ENCODE results near the gene RAB4B.
"Not testable (repeated sequence)": the region's sequence is repeated elsewhere in the genome, so short reads cannot be mapped to it uniquely, and the experiment has no call there.

RAB4B gene

GRCh38 chr19:40836754-40837429 lies 58.8 kb downstream of the RAB4B start:
- no peaks in the 10 kb centered on the region for H3K27me3 ChIP-seq
- no peak for DNase-seq
- H3K36me3 ChIP-seq: no peaks in the 10 kb centered on the region
- no peak for TF ChIP-seq CTCF (IDR thresholded peaks at IDR 0.05)
- intact Hi-C loops (cut with DNase I; ENCODE audit: low total_unique reads): no loop called here
- no peak overlapping the region for H3K4me3 ChIP-seq
- H3K4me1 ChIP-seq: no peaks in the 10 kb centered on the region
- no peak overlapping the region for H3K27ac ChIP-seq
- no peaks in the 10 kb centered on the region for H3K9me3 ChIP-seq

- intact Hi-C loops (cut with DNase I; ENCODE audit: low total_unique reads); H3K4me1 ChIP-seq; DNase-seq; H3K9me3 ChIP-seq; H3K27me3 ChIP-seq; H3K36me3 ChIP-seq; H3K27ac ChIP-seq; H3K4me3 ChIP-seq: not testable (repeated sequence)
Observed at GRCh38 chr19:40838477-40838876, 60.4 kb downstream of the RAB4B start.

- intact Hi-C loops (cut with DNase I; ENCODE audit: low total_unique reads); DNase-seq; H3K27ac ChIP-seq; H3K9me3 ChIP-seq; H3K4me3 ChIP-seq; H3K36me3 ChIP-seq; H3K4me1 ChIP-seq: not testable (repeated sequence)
- peaks cover 0 to 24% of the 10 kb centered on the region in 2 donors for H3K27me3 ChIP-seq
Observed at GRCh38 chr19:40842012-40842411, 64.0 kb downstream of the RAB4B start.

GRCh38 chr19:40842997-40843652 lies 65.1 kb downstream of the RAB4B start:
- H3K4me3 ChIP-seq; DNase-seq; intact Hi-C loops (cut with DNase I; ENCODE audit: low total_unique reads); H3K27ac ChIP-seq; H3K4me1 ChIP-seq; H3K9me3 ChIP-seq; H3K36me3 ChIP-seq: not testable (repeated sequence)
- peaks cover 0 to 33% of the 10 kb centered on the region in 2 donors for H3K27me3 ChIP-seq

- H3K9me3 ChIP-seq; H3K4me1 ChIP-seq; intact Hi-C loops (cut with DNase I; ENCODE audit: low total_unique reads); H3K4me3 ChIP-seq; H3K27ac ChIP-seq; H3K36me3 ChIP-seq; DNase-seq: not testable (repeated sequence)
- H3K27me3 ChIP-seq: peaks cover 0 to 38% of the 10 kb centered on the region in 2 donors
Observed at GRCh38 chr19:40843653-40844052, 65.6 kb downstream of the RAB4B start.
